K562 (cell line): ENCODE results near the gene XPOT. TPM values are rescaled to one million over a fixed set of nuclear protein-coding genes. Genes with fewer than 3 reads are reported as not detected.

Source experiments
- ERF ChIP-seq: fragments of 450-650 bp; formaldehyde crosslinking; IDR thresholded peaks from 2 replicates; pipeline ENCODE4 v1.4.0; 2020; ENCODE audit warnings: mild to moderate bottlenecking, mixed read lengths
- GATA2 ChIP-seq: sonication (generic); formaldehyde crosslinking; IDR thresholded peaks from 2 replicates; pipeline ENCODE4 v1.4.0; 2020; ENCODE audit warnings: mild to moderate bottlenecking, missing genetic modification reagents
- GMEB1 ChIP-seq: fragments of 250-450 bp; sonication (Bioruptor Pico); IDR thresholded peaks from 2 replicates; pipeline ENCODE4 v1.4.0; 2020; ENCODE audit warnings: mild to moderate bottlenecking
- HMG20B ChIP-seq: fragments of 250-450 bp; sonication (Bioruptor Pico); IDR thresholded peaks from 2 replicates; pipeline ENCODE4 v1.5.0; 2021; ENCODE audit warnings: mild to moderate bottlenecking
- KAT7 ChIP-seq: sonication (generic); formaldehyde crosslinking; IDR thresholded peaks from 2 replicates; pipeline ENCODE4 v1.8.0; 2022; ENCODE audit warnings: missing genetic modification reagents, mild to moderate bottlenecking, borderline replicate concordance
- KDM1A ChIP-seq, 2 experiments: fragments of 450-650 bp; IDR thresholded peaks; 2 replicates each; pipeline ENCODE4 v1.6.1; 2016; ENCODE audit warnings: mild to moderate bottlenecking in 2 of 2
- MAFG ChIP-seq: fragments of 450-650 bp; conservative IDR thresholded peaks from 2 replicates; pipeline ENCODE4 v1.6.1; 2016; ENCODE audit warnings: missing genetic modification characterization, missing compliant biosample characterization
- MNT ChIP-seq, 2 experiments: fragments of 450-650 bp; conservative IDR thresholded peaks; 2 replicates each; pipeline ENCODE4 v1.6.1; 2017; ENCODE audit warnings: mild to moderate bottlenecking in 2 of 2, moderate library complexity in 2 of 2
- NCOA2 ChIP-seq, 2 experiments: fragments of 450-650 bp; IDR thresholded peaks; 2 replicates each; pipeline ENCODE4 v1.6.1; 2018; ENCODE audit warnings: mild to moderate bottlenecking in 2 of 2, moderate library complexity in 1 of 2; ENCODE audit not compliant: partially characterized antibody in 2 of 2
- PATZ1 ChIP-seq: fragments of 250-450 bp; sonication (Bioruptor Pico); IDR thresholded peaks from 2 replicates; pipeline ENCODE4 v1.5.0; 2020; ENCODE audit warnings: mild to moderate bottlenecking, borderline replicate concordance
- PCBP1 ChIP-seq: fragments of 200-400 bp; formaldehyde crosslinking; IDR thresholded peaks from 2 replicates; pipeline ENCODE4 v1.6.1; 2018; ENCODE audit warnings: mild to moderate bottlenecking, low read depth, low read length; ENCODE audit not compliant: poor library complexity, severe bottlenecking
- PHF21A ChIP-seq: fragments of 450-650 bp; IDR thresholded peaks from 2 replicates; pipeline ENCODE4 v1.6.1; 2017; ENCODE audit warnings: low read depth, borderline replicate concordance
- PHF8 ChIP-seq: fragments of 200-600 bp; sonication (generic); IDR thresholded peaks from 2 replicates; pipeline ENCODE4 v1.6.1; 2012; ENCODE audit warnings: mixed run types, mild to moderate bottlenecking, inconsistent platforms, low read length, moderate library complexity, borderline replicate concordance
- PYGO2 ChIP-seq: fragments of 450-650 bp; IDR thresholded peaks from 2 replicates; pipeline ENCODE4 v1.6.1; 2016; ENCODE audit warnings: mild to moderate bottlenecking, missing genetic modification characterization, moderate library complexity, missing compliant biosample characterization
- RFX5 ChIP-seq: IDR thresholded peaks from 2 replicates; pipeline ENCODE4 v1.6.1; 2011; ENCODE audit warnings: low read depth, mild to moderate bottlenecking, improper control_type of control experiment, low read length
- SAFB ChIP-seq: fragments of 200-400 bp; formaldehyde crosslinking; IDR thresholded peaks from 2 replicates; pipeline ENCODE4 v1.6.1; 2017; ENCODE audit warnings: low read depth, low read length, borderline replicate concordance
- SMAD3 ChIP-seq: fragments of 450-650 bp; formaldehyde crosslinking; conservative IDR thresholded peaks from 2 replicates; pipeline ENCODE4 v1.4.0; 2020; ENCODE audit warnings: mild to moderate bottlenecking
- USF2 ChIP-seq: sonication (generic); formaldehyde crosslinking; IDR thresholded peaks from 2 replicates; pipeline ENCODE4 v1.5.0; 2020; ENCODE audit warnings: missing genetic modification reagents
- ZNF217 ChIP-seq: sonication (generic); formaldehyde crosslinking; IDR thresholded peaks from 2 replicates; pipeline ENCODE4 v1.8.0; 2022; ENCODE audit warnings: mild to moderate bottlenecking, missing genetic modification reagents
- ZNF316 ChIP-seq: fragments of 450-650 bp; IDR thresholded peaks from 2 replicates; pipeline ENCODE4 v1.6.1; 2016
- ZNF408 ChIP-seq: fragments of 250-450 bp; sonication (Bioruptor Pico); IDR thresholded peaks from 2 replicates; pipeline ENCODE4 v1.4.0; 2020; ENCODE audit warnings: low read depth, mild to moderate bottlenecking, moderate library complexity
- ZNF707 ChIP-seq: fragments of 250-450 bp; sonication (Bioruptor Pico); conservative IDR thresholded peaks from 2 replicates; pipeline ENCODE4 v1.8.0; 2022; ENCODE audit warnings: inconsistent platforms, mild to moderate bottlenecking, moderate library complexity
- polyA plus RNA-seq, 8 experiments: library from polyadenylated mRNA; depleted of rRNA in 4 of 8; stranded (reverse) in 5 of 8; unstranded in 3 of 8; fragments of >200 nt; fragmentation: Nextera tagmentation in 2 of 8; fragmentation: Illumina TruSeq in 1 of 8; extraction: Ambion mirVana in 2 of 8; extraction: Trizol in 1 of 8; gene quantifications; 2 replicates each; pipeline versions ENCODE4 v1.2.1 to v1.2.3, GENCODE V29; 2011 to 2014; ENCODE audit warnings: inconsistent platforms in 1 of 8, missing spikeins in 1 of 8
- total RNA-seq, 7 experiments: library from RNA; depleted of rRNA in 6 of 7; stranded (reverse); fragments of >200 nt in 6 of 7; fragmentation: Illumina TruSeq in 2 of 7; extraction: Trizol in 2 of 7; gene quantifications; 2 replicates each; pipeline versions ENCODE4 v1.2.1 to v1.2.3, GENCODE V29; 2011 to 2021; ENCODE audit warnings: low replicate concordance in 1 of 7

The XPOT gene
- total and polyA plus RNA-seq, 9 of the 15 experiments (the other 6 are each of a cell fraction or from before 2014, with no cell fraction given), result 26.2 to 192 (median 102) TPM

GRCh38 chr12:64404470-64405256, 471 bp downstream of the XPOT start (continued):
- 0 out of 2 replicates have a peak, but pooled peaks have one; percentile 6 for TF ChIP-seq SAFB
- no peak for TF ChIP-seq GATA2 (CRISPR knock-in tag)
- TF ChIP-seq NCOA2 (IDR thresholded peaks at IDR 0.05; ENCODE audit: partially characterized antibody in 2 of 2), result no peak
- peak in 1 of 2 experiments; percentile 19; a peak in 1 of 4 replicates for TF ChIP-seq KDM1A (IDR thresholded peaks at IDR 0.05)
- TF ChIP-seq RFX5, result no peak
- TF ChIP-seq PHF21A, result no peak
- no peak for TF ChIP-seq ZNF217
- TF ChIP-seq ZNF707 (CRISPR knock-in tag), result no peak
- peak; percentile 73; the same call in 1 of the 2 replicates for TF ChIP-seq ERF
- TF ChIP-seq PCBP1, result peak; percentile 97
- no peak; the same call in 1 of the 2 replicates for TF ChIP-seq USF2 (CRISPR knock-in tag)
- peak; percentile 35 for TF ChIP-seq SMAD3
- TF ChIP-seq HMG20B, result peak; percentile 84; the same call in 1 of the 2 replicates
- no peak for TF ChIP-seq PYGO2
- peak; percentile 97 for TF ChIP-seq KAT7 (CRISPR knock-in tag)
- TF ChIP-seq ZNF408, result no peak
- peak; percentile 78 to 80 for TF ChIP-seq MNT (conservative IDR thresholded peaks at IDR 0.05)
- no peak for TF ChIP-seq PATZ1 (CRISPR knock-in tag)
- TF ChIP-seq GMEB1 (CRISPR knock-in tag), result 0 out of 2 replicates have a peak, but pooled peaks have one; percentile 8
- TF ChIP-seq MAFG, result no peak
- TF ChIP-seq PHF8, result peak; percentile 92
- TF ChIP-seq ZNF316, result peak; percentile 35; the same call in 1 of the 2 replicates
